Chondrocyte (in vitro differentiated cells): ENCODE data around the gene STPG3. TPM values are rescaled to one million over a fixed set of nuclear protein-coding genes. Genes with fewer than 3 reads are reported as not detected.

ENCODE experiments used
- DNase-seq: peaks from one replicate; pipeline ENCODE4 v3.0.0; 2021; ENCODE audit warnings: mixed read lengths, low spot score
- H3K27ac Mint-ChIP-seq: one replicate; pipeline ENCODE4 v1.8.0; 2021; ENCODE audit warnings: mild to moderate bottlenecking, moderate library complexity, mixed read lengths; ENCODE audit not compliant: unreplicated experiment
- H3K27me3 Mint-ChIP-seq: 2 replicates; pipeline ENCODE4 v1.8.0; 2021; ENCODE audit warnings: low read depth, mixed read lengths
- H3K36me3 Mint-ChIP-seq: 2 replicates; pipeline ENCODE4 v1.8.0; 2021; ENCODE audit warnings: low read depth, mixed read lengths
- H3K4me1 Mint-ChIP-seq: 2 replicates; pipeline ENCODE4 v1.8.0; 2021; ENCODE audit warnings: low read depth, mild to moderate bottlenecking, mixed read lengths
- H3K4me3 Mint-ChIP-seq: one replicate; pipeline ENCODE4 v1.8.0; 2021; ENCODE audit warnings: mild to moderate bottlenecking, moderate library complexity, mixed read lengths; ENCODE audit not compliant: unreplicated experiment
- H3K9me3 Mint-ChIP-seq: 2 replicates; pipeline ENCODE4 v1.8.0; 2021; ENCODE audit warnings: low read depth, mixed read lengths
- CTCF ChIP-seq: fragments of 200-600 bp; sonication (generic); IDR thresholded peaks from 2 replicates; pipeline ENCODE4 v1.5.0; 2021; ENCODE audit warnings: antibody characterized with exemption, mild to moderate bottlenecking, moderate library complexity
- total RNA-seq: library from RNA; stranded (reverse); gene quantifications from 3 replicates; pipeline ENCODE4 v1.2.1, GENCODE V29; 2021

Gene STPG3
- total RNA-seq, 1 donor from 2014 or later: not detected

GRCh38 chr9:137223078-137223970, 27.8 kb upstream of the STPG3 start:
- Mint-ChIP-seq H3K9me3 (no peaks in the 10 kb centered on the region), H3K4me3 (peak overlapping the region; percentile 70), H3K36me3 (no peaks in the 10 kb centered on the region), H3K27me3 (peaks cover 2% of the 10 kb centered on the region), H3K4me1 (peaks cover 20% of the 10 kb centered on the region), H3K27ac (peak overlapping the region; percentile 45)
- no peak for TF ChIP-seq CTCF
- DNase-seq: no peak

GRCh38 chr9:137224830-137225694, 26.0 kb upstream of the STPG3 start, which contains the start of gene CYSRT1:
TSS of gene CYSRT1 (plus strand) at chr9:137225174. CDS start at chr9:137225622, 448 bp downstream.
- no peak for TF ChIP-seq CTCF
- DNase-seq: no peak
- Mint-ChIP-seq H3K36me3 (no peaks in the 10 kb centered on the region), H3K27me3 (peaks cover 2% of the 10 kb centered on the region), H3K4me1 (peaks cover 13% of the 10 kb centered on the region), H3K9me3 (no peaks in the 10 kb centered on the region), H3K4me3 (peak within 1 kb of the TSS; percentile 68), H3K27ac (no peak within 1 kb of the TSS)

GRCh38 chr9:137225699-137226331, 25.3 kb upstream of the STPG3 start:
- Mint-ChIP-seq H3K9me3 (no peaks in the 10 kb centered on the region), H3K27ac (no peak overlapping the region), H3K4me3 (no peak overlapping the region), H3K27me3 (peaks cover 2% of the 10 kb centered on the region), H3K4me1 (peaks cover 13% of the 10 kb centered on the region), H3K36me3 (no peaks in the 10 kb centered on the region)
- no peak for TF ChIP-seq CTCF
- DNase-seq: no peak

GRCh38 chr9:137226338-137227053, 24.6 kb upstream of the STPG3 start:
- Mint-ChIP-seq H3K4me3 (no peak overlapping the region), H3K4me1 (peaks cover 13% of the 10 kb centered on the region), H3K9me3 (no peaks in the 10 kb centered on the region), H3K36me3 (no peaks in the 10 kb centered on the region), H3K27me3 (peaks cover 2% of the 10 kb centered on the region), H3K27ac (peak overlapping the region; percentile 45)
- no peak for DNase-seq
- no peak for TF ChIP-seq CTCF
